SU-DHL-6 (cell line): ENCODE measurements around the gene ALAS2.

Source experiments
- H2AFZ ChIP-seq: fragments of 200-600 bp; sonication (generic); 2 replicates; pipeline ENCODE4 v1.6.1; 2014; ENCODE audit warnings: low read depth, mild to moderate bottlenecking, moderate library complexity, mixed read lengths, antibody characterized with exemption, low read length; ENCODE audit not compliant: severe bottlenecking
- H3F3A ChIP-seq: fragments of 200-600 bp; shearing (Covaris generic); 2 replicates; pipeline ENCODE4 v1.6.0; 2016; ENCODE audit warnings: antibody characterized with exemption, mild to moderate bottlenecking; ENCODE audit not compliant: insufficient read depth
- H3K27ac ChIP-seq: fragments of 200-600 bp; sonication (generic); 2 replicates; pipeline ENCODE4 v1.5.1; 2016; ENCODE audit warnings: low read depth, mild to moderate bottlenecking, low read length, moderate library complexity, mixed read lengths
- H3K27me3 ChIP-seq: fragments of 200-600 bp; sonication (generic), shearing (Covaris generic); 2 replicates; pipeline ENCODE4 v1.6.0; 2014; ENCODE audit warnings: mild to moderate bottlenecking, low read length
- H3K36me3 ChIP-seq: fragments of 200-600 bp; sonication (generic); 2 replicates; pipeline ENCODE4 v1.6.1; 2014; ENCODE audit warnings: mild to moderate bottlenecking, low read length, mixed read lengths
- H3K4me2 ChIP-seq: fragments of 300-600, 200-600 bp; shearing (Covaris generic), sonication (generic); 2 replicates; pipeline ENCODE4 v1.6.0; 2014; ENCODE audit warnings: low read length, low read depth, mild to moderate bottlenecking; ENCODE audit not compliant: poor library complexity, severe bottlenecking
- H3K4me3 ChIP-seq: fragments of 200-600 bp; sonication (generic); 2 replicates; pipeline ENCODE4 v1.5.1; 2014; ENCODE audit warnings: antibody characterized with exemption, low read length, mild to moderate bottlenecking, mixed read lengths; ENCODE audit not compliant: insufficient read depth, poor library complexity, severe bottlenecking
- H3K79me2 ChIP-seq: fragments of 200-600 bp; sonication (generic); 2 replicates; pipeline ENCODE4 v1.6.1; 2014; ENCODE audit warnings: mild to moderate bottlenecking, low read length, moderate library complexity; ENCODE audit not compliant: insufficient read depth
- H3K9ac ChIP-seq: fragments of 200-600 bp; sonication (generic); 2 replicates; pipeline ENCODE4 v1.7.0; 2014; ENCODE audit warnings: mild to moderate bottlenecking, low read length
- H3K9me2 ChIP-seq: fragments of 200-600 bp; sonication (generic); replicated peaks from 2 replicates; pipeline ENCODE4 v1.6.1; 2014; ENCODE audit warnings: low read length; ENCODE audit not compliant: insufficient read depth
- H3K9me3 ChIP-seq: fragments of 200-600 bp; sonication (generic); 2 replicates; pipeline ENCODE4 v1.6.1; 2014; ENCODE audit warnings: low read length, mixed read lengths; ENCODE audit not compliant: insufficient read depth
- H4K20me1 ChIP-seq: fragments of 200-600 bp; sonication (generic); 2 replicates; pipeline ENCODE4 v1.6.1; 2014; ENCODE audit warnings: low read depth, mild to moderate bottlenecking, antibody characterized with exemption, low read length, moderate library complexity, mixed read lengths
- CTCF ChIP-seq: fragments of 200-600 bp; sonication (generic); IDR thresholded peaks from one replicate; pipeline ENCODE4 v1.5.1; 2017; ENCODE audit warnings: antibody characterized with exemption, mild to moderate bottlenecking, low read length, moderate library complexity; ENCODE audit not compliant: insufficient read depth, poor library complexity, severe bottlenecking
- EZH2phosphoT487 ChIP-seq: fragments of 200-600 bp; sonication (generic), shearing (Covaris generic); conservative IDR thresholded peaks from 2 replicates; pipeline ENCODE4 v1.6.1; 2018; ENCODE audit warnings: mild to moderate bottlenecking, antibody characterized with exemption, low read length, moderate library complexity, mixed read lengths

The ALAS2 gene

DNA sequence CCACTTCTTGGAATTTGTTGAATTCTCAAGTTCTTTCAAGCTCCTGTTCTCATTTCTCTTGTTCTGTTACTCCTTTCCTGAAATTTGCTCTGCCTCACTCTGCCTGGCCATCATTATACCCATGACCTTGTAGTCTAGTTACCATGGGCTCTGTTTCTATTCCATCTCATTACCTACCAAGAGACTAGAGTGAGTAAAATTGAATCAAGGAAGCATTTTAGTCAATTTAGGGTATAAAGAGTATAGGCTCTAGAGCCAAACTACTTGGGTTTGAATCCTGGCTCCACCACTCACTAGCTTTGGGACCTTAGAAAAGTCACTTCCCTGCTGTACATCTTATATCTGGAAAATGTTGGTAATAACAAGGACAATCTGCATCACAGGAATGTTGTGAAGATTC lies 2.2 kb downstream of the ALAS2 start:
- TF ChIP-seq CTCF: no peak
- no peak for TF ChIP-seq EZH2phosphoT487
- H3K27ac ChIP-seq: no peak overlapping the region
- no peak overlapping the region for H2AFZ ChIP-seq
- no peaks in the 10 kb centered on the region for H3K9me2 ChIP-seq
- no peak overlapping the region for H3K4me2 ChIP-seq
- H3K27me3 ChIP-seq: no peaks in the 10 kb centered on the region
- no peak overlapping the region for H3K4me3 ChIP-seq
- no peak overlapping the region for H3K9ac ChIP-seq
- H3F3A ChIP-seq: no peaks in the 10 kb centered on the region
- H4K20me1 ChIP-seq: no peaks in the 10 kb centered on the region
- H3K9me3 ChIP-seq: no peaks in the 10 kb centered on the region
- H3K79me2 ChIP-seq: no peaks in the 10 kb centered on the region
- no peaks in the 10 kb centered on the region for H3K36me3 ChIP-seq

- H3K36me3 ChIP-seq: no peaks in the 10 kb centered on the region
These were observed 2.7 kb downstream of the ALAS2 start for GRCh38 chrX:55028040-55028439.

DNA sequence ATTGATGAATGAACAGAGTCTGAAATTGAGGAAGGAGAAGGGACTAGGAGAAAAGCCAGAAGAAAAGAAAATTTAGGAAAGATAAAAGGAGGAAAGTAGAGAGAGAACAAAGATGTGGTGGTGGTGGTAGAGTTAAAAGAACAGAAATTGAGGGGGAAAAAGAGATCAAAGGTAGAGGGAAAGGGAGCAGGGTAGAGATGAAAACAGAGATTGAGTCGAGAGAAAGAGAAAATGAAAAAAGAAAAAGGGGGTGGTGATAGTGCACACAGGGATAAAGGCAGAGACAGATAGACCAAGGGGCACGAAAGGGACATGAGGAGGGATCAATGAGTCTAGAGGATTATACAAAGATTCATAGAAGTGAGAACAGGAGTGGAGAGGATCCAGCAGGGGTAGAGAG lies 3.9 kb downstream of the ALAS2 start:
- no peak overlapping the region for H3K27ac ChIP-seq
- H3F3A ChIP-seq: no peaks in the 10 kb centered on the region
- no peaks in the 10 kb centered on the region for H4K20me1 ChIP-seq
- H3K27me3 ChIP-seq: no peaks in the 10 kb centered on the region
- H3K9me2 ChIP-seq: no peaks in the 10 kb centered on the region
- H3K9ac ChIP-seq: no peak overlapping the region
- H3K4me2 ChIP-seq: no peak overlapping the region
- H3K9me3 ChIP-seq: no peaks in the 10 kb centered on the region
- TF ChIP-seq CTCF (no peak), EZH2phosphoT487 (no peak)
- no peak overlapping the region for H3K4me3 ChIP-seq
- H3K79me2 ChIP-seq: no peaks in the 10 kb centered on the region
- no peak overlapping the region for H2AFZ ChIP-seq
- H3K36me3 ChIP-seq: no peaks in the 10 kb centered on the region

More at GRCh38 chrX:55028040-55028439, 2.7 kb downstream of the ALAS2 start:
- H3K4me2 ChIP-seq: no peak overlapping the region
- H3K9ac ChIP-seq: no peak overlapping the region
- TF ChIP-seq CTCF (no peak), EZH2phosphoT487 (no peak)
- H3K79me2 ChIP-seq: no peaks in the 10 kb centered on the region
- H4K20me1 ChIP-seq: no peaks in the 10 kb centered on the region
- H3K27ac ChIP-seq: no peak overlapping the region
- H3K27me3 ChIP-seq: no peaks in the 10 kb centered on the region
- no peaks in the 10 kb centered on the region for H3K9me2 ChIP-seq
- no peak overlapping the region for H3K4me3 ChIP-seq
- H3F3A ChIP-seq: no peaks in the 10 kb centered on the region
- no peak overlapping the region for H2AFZ ChIP-seq
- H3K9me3 ChIP-seq: no peaks in the 10 kb centered on the region
